ENCODE data around the gene PROB1. TPM values are rescaled to one million over a fixed set of nuclear protein-coding genes. Genes with fewer than 3 reads are reported as not detected.
A peak's percentile ranks its signal among the peaks of the same experiment; 100 is the strongest.

Gene PROB1
- polyA plus RNA-seq, 1 of the 3 experiments (the other 2 are of a cell fraction) = 0.44 TPM

DNA sequence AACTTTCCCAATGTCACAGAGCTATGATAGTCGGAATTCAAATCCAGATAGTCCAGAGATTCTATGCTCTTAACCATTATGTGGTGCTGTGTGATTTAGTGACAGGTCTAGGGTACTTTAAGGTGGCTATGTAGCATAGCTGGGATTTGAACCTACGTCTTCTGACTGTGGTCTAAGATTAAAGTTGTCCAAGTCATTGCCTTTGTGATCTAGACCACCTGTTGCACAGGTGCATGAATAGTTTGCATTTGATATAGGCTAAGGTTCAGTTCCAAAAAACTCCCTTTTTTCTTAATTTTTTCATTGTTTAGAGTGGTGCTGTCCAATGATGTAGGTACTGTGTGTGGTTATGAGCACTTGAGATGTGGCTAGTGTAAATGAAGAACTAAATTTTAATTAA is 50.7 kb downstream of the PROB1 start:
- H3K9ac ChIP-seq = no peak overlapping the region
- TF ChIP-seq, protein P1, sequence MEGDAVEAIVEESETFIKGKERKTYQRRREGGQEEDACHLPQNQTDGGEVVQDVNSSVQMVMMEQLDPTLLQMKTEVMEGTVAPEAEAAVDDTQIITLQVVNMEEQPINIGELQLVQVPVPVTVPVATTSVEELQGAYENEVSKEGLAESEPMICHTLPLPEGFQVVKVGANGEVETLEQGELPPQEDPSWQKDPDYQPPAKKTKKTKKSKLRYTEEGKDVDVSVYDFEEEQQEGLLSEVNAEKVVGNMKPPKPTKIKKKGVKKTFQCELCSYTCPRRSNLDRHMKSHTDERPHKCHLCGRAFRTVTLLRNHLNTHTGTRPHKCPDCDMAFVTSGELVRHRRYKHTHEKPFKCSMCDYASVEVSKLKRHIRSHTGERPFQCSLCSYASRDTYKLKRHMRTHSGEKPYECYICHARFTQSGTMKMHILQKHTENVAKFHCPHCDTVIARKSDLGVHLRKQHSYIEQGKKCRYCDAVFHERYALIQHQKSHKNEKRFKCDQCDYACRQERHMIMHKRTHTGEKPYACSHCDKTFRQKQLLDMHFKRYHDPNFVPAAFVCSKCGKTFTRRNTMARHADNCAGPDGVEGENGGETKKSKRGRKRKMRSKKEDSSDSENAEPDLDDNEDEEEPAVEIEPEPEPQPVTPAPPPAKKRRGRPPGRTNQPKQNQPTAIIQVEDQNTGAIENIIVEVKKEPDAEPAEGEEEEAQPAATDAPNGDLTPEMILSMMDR (IDR thresholded peaks at IDR 0.05) = no peak
- TF ChIP-seq TAF1 (IDR thresholded peaks at IDR 0.05; ENCODE audit: borderline replicate concordance, low read depth, low read length) = no peak
- TF ChIP-seq RXRA (IDR thresholded peaks at IDR 0.05; ENCODE audit: borderline replicate concordance, low read depth) = no peak
- TF ChIP-seq NRF1 (IDR thresholded peaks at IDR 0.05; ENCODE audit: low read depth, low read length) = no peak
- TF ChIP-seq, protein P2, sequence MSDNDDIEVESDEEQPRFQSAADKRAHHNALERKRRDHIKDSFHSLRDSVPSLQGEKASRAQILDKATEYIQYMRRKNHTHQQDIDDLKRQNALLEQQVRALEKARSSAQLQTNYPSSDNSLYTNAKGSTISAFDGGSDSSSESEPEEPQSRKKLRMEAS (IDR thresholded peaks at IDR 0.05; ENCODE audit: low read depth) = no peak
- no peak for TF ChIP-seq SIN3A (IDR thresholded peaks at IDR 0.05; ENCODE audit: borderline replicate concordance, low read depth, low read length)
- TF ChIP-seq, protein P3, sequence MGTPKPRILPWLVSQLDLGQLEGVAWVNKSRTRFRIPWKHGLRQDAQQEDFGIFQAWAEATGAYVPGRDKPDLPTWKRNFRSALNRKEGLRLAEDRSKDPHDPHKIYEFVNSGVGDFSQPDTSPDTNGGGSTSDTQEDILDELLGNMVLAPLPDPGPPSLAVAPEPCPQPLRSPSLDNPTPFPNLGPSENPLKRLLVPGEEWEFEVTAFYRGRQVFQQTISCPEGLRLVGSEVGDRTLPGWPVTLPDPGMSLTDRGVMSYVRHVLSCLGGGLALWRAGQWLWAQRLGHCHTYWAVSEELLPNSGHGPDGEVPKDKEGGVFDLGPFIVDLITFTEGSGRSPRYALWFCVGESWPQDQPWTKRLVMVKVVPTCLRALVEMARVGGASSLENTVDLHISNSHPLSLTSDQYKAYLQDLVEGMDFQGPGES (IDR thresholded peaks at IDR 0.05; ENCODE audit: low read depth, low read length) = no peak
- TF ChIP-seq, protein P4, sequence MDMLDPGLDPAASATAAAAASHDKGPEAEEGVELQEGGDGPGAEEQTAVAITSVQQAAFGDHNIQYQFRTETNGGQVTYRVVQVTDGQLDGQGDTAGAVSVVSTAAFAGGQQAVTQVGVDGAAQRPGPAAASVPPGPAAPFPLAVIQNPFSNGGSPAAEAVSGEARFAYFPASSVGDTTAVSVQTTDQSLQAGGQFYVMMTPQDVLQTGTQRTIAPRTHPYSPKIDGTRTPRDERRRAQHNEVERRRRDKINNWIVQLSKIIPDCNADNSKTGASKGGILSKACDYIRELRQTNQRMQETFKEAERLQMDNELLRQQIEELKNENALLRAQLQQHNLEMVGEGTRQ (IDR thresholded peaks at IDR 0.05; ENCODE audit: borderline replicate concordance, low read depth, low read length) = no peak
- no peak for TF ChIP-seq SMC3 (IDR thresholded peaks at IDR 0.05; ENCODE audit: low read depth, low read length)
- no peak for TF ChIP-seq RFX5 (IDR thresholded peaks at IDR 0.05; ENCODE audit: low read length)
- TF ChIP-seq MEF2A (IDR thresholded peaks at IDR 0.05; ENCODE audit: borderline replicate concordance, low read depth) = no peak
- no peak for TF ChIP-seq FOXJ3 (CRISPR knock-in tag; IDR thresholded peaks at IDR 0.05)
- TF ChIP-seq EP300 (IDR thresholded peaks at IDR 0.05; ENCODE audit: borderline replicate concordance in 1 of 2, low read depth in 1 of 2, low read length in 1 of 2) = no peak
- TF ChIP-seq POLR2AphosphoS5 (IDR thresholded peaks at IDR 0.05; ENCODE audit: low read depth, low read length) = no peak
- TF ChIP-seq MXI1 (IDR thresholded peaks at IDR 0.05; ENCODE audit: low read depth, low read length) = no peak
- TF ChIP-seq JUND (IDR thresholded peaks at IDR 0.05) = no peak
- DNase-seq = no peak
- H3K4me2 ChIP-seq = peak overlapping the region; percentile 97
- ChIA-PET POLR2A (no interaction called here), CTCF (no interaction called here)
- no peaks in the 10 kb centered on the region for H3K27me3 ChIP-seq (ENCODE audit: insufficient read depth)
- H3K4me1 ChIP-seq (ENCODE audit: control insufficient read depth in 1 of 2, insufficient read depth in 2 of 2, low read depth in 1 of 2, low read length in 1 of 2) = peaks cover 0 to 5% of the 10 kb centered on the region in 2 experiments; a peak in 2 of 4 replicates
- 98% methylated on average over 2 of the region's 2 CpGs for WGBS (ENCODE audit: low lambda C conversion rate)
- no peaks in the 10 kb centered on the region for H3K9me3 ChIP-seq
- H4K20me1 ChIP-seq (ENCODE audit: insufficient read depth) = peaks cover 67% of the 10 kb centered on the region
- peaks cover 17% of the 10 kb centered on the region for H3F3A ChIP-seq (replicated peaks; ENCODE audit: insufficient read depth)
- no peaks in the 10 kb centered on the region for H3K9me2 ChIP-seq
- no peak overlapping the region for H3K27ac ChIP-seq (ENCODE audit: low read depth in 2 of 2, low read length in 1 of 2)
- peaks cover 0 to 9% of the 10 kb centered on the region in 2 experiments for H3K36me3 ChIP-seq (replicated peaks in 1 of 2; ENCODE audit: control insufficient read depth in 1 of 2, insufficient read depth in 2 of 2, low read length in 1 of 2)
- peaks cover 73% of the 10 kb centered on the region for H3K79me2 ChIP-seq (ENCODE audit: insufficient read depth)
- no peak overlapping the region for H3K4me3 ChIP-seq (ENCODE audit: low read depth in 2 of 2, low read length in 1 of 2)
- H2AFZ ChIP-seq (ENCODE audit: low read depth) = no peak overlapping the region

Data from SK-N-SH (cell line).